Activated B cell treated with CpG ODN at 0.5 μM for 24 hours (primary cell): ENCODE data around the gene HS3ST1. TPM values are rescaled to one million over a fixed set of nuclear protein-coding genes. Genes with fewer than 3 reads are reported as not detected.

Experiments
- ATAC-seq: fragments of 200-7000 bp; cut with Tn5 transposase; one replicate; pipeline ENCODE4 v1.10.0; 2021; ENCODE audit warnings: low read depth, mild to moderate bottlenecking, moderate library complexity
- CTCF ChIA-PET: fragments of 350-600 bp; sonication (Branson Sonifier 250); formaldehyde crosslinking; loops from one replicate; lab custom pipeline; 2021; ENCODE audit warnings: antibody characterized with exemption; lab: Charles Lee
- POLR2A ChIA-PET: fragments of 350-600 bp; sonication (Branson Sonifier 250); formaldehyde crosslinking; loops from one replicate; lab custom pipeline; 2021; ENCODE audit warnings: antibody characterized with exemption; lab: Charles Lee
- DNase-seq: peaks from one replicate; pipeline ENCODE4 v3.0.0; 2022
- H3K27ac Mint-ChIP-seq: one replicate; pipeline ENCODE4 v1.8.0; 2020; ENCODE audit warnings: mixed read lengths
- H3K27me3 Mint-ChIP-seq: one replicate; pipeline ENCODE4 v1.8.0; 2021; ENCODE audit warnings: mixed read lengths
- H3K36me3 Mint-ChIP-seq: one replicate; pipeline ENCODE4 v1.8.0; 2021; ENCODE audit warnings: low read depth, mixed read lengths
- H3K4me1 Mint-ChIP-seq: one replicate; pipeline ENCODE4 v1.8.0; 2021; ENCODE audit warnings: mixed read lengths
- H3K4me3 Mint-ChIP-seq: one replicate; pipeline ENCODE4 v1.8.0; 2020; ENCODE audit warnings: mild to moderate bottlenecking, mixed read lengths
- H3K9me3 Mint-ChIP-seq: one replicate; pipeline ENCODE4 v1.8.0; 2020; ENCODE audit warnings: mixed read lengths
- CTCF ChIP-seq: fragments of 200-600 bp; IDR thresholded peaks from one replicate; pipeline ENCODE4 v1.8.0; 2022; ENCODE audit warnings: antibody characterized with exemption, mild to moderate bottlenecking
- intact Hi-C: fragments of 100-400 bp; cut with micrococcal nuclease; formaldehyde crosslinking; loops from one replicate; pipeline ENCODE4 v1.15.1; 2024
- total RNA-seq: library from RNA; stranded (reverse); gene quantifications from 2 replicates; pipeline ENCODE4 v1.2.3, GENCODE V29; 2022

HS3ST1 gene
- total RNA-seq, 1 donor from 2014 or later = 2.1 TPM

DNA sequence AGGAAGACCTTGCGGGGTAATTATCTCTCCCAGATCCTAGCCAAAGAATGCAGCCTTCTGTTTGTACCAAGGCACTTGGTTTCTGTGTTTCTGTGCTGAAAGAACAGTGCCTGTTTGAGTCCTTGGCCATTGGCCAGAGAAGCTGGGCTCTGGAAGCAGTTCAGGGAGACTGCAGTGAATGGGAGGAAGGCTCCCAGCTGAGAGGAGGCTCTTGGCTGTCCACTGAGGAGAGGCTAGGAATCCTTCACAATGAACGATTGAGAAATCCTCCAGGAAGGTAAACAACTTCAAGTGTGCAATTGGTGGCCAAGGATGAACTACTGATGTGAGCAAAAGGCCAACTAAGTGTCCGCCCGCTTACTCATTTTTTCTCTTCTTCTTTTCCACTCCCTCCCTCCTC lies 61.3 kb downstream of the HS3ST1 start:
- ChIA-PET CTCF (no interaction called here), POLR2A (interaction anchor here (0.5 kb wide), 1 partner anchor 88 kb away, joined by 3 read pairs; no protein-coding TSS in a partner anchor)
- Mint-ChIP-seq H3K4me3 (no peak overlapping the region), H3K36me3 (no peaks in the 10 kb centered on the region), H3K9me3 (no peaks in the 10 kb centered on the region), H3K27ac (no peak overlapping the region), H3K4me1 (no peaks in the 10 kb centered on the region), H3K27me3 (peaks cover 5% of the 10 kb centered on the region)
- ATAC-seq = no peak
- TF ChIP-seq CTCF = no peak
- DNase-seq = no peak
- intact Hi-C loops = no loop called here

GRCh38 chr4:11366859-11367258 lies 61.8 kb downstream of the HS3ST1 start:
- Mint-ChIP-seq H3K27ac (no peak overlapping the region), H3K27me3 (peaks cover 5% of the 10 kb centered on the region), H3K4me3 (no peak overlapping the region), H3K36me3 (no peaks in the 10 kb centered on the region), H3K9me3 (no peaks in the 10 kb centered on the region), H3K4me1 (no peaks in the 10 kb centered on the region)
- ATAC-seq (no peak), DNase-seq (no peak)
- intact Hi-C loops = no loop called here
- POLR2A ChIA-PET = interaction anchor here (0.5 kb wide), 1 partner anchor 88 kb away, joined by 3 read pairs; no protein-coding TSS in a partner anchor
- TF ChIP-seq CTCF = no peak
- CTCF ChIA-PET = interaction anchor here (0.8 kb wide), 1 partner anchor 57 kb away, joined by 3 read pairs; no protein-coding TSS in a partner anchor

DNA sequence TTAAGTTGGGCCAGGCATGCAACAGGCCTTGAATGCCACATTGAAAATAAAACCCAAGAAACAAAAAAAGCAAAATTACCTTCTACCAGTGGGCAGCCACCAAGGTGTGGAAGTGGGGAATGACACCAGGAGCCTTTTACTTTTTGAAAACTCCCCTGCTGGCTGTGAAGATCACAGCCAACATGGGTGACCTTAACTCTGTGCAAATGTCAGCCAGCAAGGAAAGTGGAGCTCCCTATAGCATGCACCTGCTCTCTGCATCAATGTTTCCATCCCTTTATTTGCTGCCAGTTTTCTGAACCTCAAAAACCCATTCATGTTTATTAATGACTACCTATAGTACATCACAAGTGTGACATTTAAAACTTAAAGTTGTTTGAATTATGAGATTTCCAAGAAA lies 63.7 kb downstream of the HS3ST1 start:
- ChIA-PET POLR2A (no interaction called here), CTCF (interaction anchor here (1.0 kb wide), 1 partner anchor 14 kb away, joined by 3 read pairs; no protein-coding TSS in a partner anchor)
- Mint-ChIP-seq H3K4me3 (no peak overlapping the region), H3K9me3 (no peaks in the 10 kb centered on the region), H3K27me3 (peaks cover 5% of the 10 kb centered on the region), H3K36me3 (no peaks in the 10 kb centered on the region), H3K27ac (no peak overlapping the region), H3K4me1 (no peaks in the 10 kb centered on the region)
- DNase-seq (no peak), ATAC-seq (no peak)
- no peak for TF ChIP-seq CTCF
- intact Hi-C loops = no loop called here

GRCh38 chr4:11359591-11359990 lies 69.1 kb downstream of the HS3ST1 start:
- peaks cover 2% of the 10 kb centered on the region for H3K27me3 Mint-ChIP-seq
- H3K4me3 Mint-ChIP-seq = no peak overlapping the region
- H3K36me3 Mint-ChIP-seq = no peaks in the 10 kb centered on the region
- ATAC-seq = no peak
- no peak overlapping the region for H3K27ac Mint-ChIP-seq
- H3K9me3 Mint-ChIP-seq = peaks cover 3% of the 10 kb centered on the region
- no peaks in the 10 kb centered on the region for H3K4me1 Mint-ChIP-seq
- no peak for DNase-seq
- ChIA-PET CTCF (no interaction called here), POLR2A (no interaction called here)
- TF ChIP-seq CTCF = no peak
- intact Hi-C loops = no loop called here

GRCh38 chr4:11355226-11355625 lies 73.5 kb downstream of the HS3ST1 start:
- no peaks in the 10 kb centered on the region for H3K36me3 Mint-ChIP-seq
- POLR2A ChIA-PET = interaction anchor here (0.7 kb wide), 1 partner anchor 304 kb away, joined by 5 read pairs; no protein-coding TSS in a partner anchor
- intact Hi-C loops = no loop called here
- no peak for ATAC-seq
- no peak overlapping the region for H3K27ac Mint-ChIP-seq
- DNase-seq = no peak
- no peak overlapping the region for H3K4me3 Mint-ChIP-seq
- CTCF ChIA-PET = no interaction called here
- H3K27me3 Mint-ChIP-seq = peaks cover 2% of the 10 kb centered on the region
- H3K9me3 Mint-ChIP-seq = peaks cover 6% of the 10 kb centered on the region
- no peaks in the 10 kb centered on the region for H3K4me1 Mint-ChIP-seq
- TF ChIP-seq CTCF = no peak
